ENCODE results near the gene AFG1L. TPM values are rescaled to one million over a fixed set of nuclear protein-coding genes. Genes with fewer than 3 reads are reported as not detected.
A peak's percentile ranks its signal among the peaks of the same experiment; 100 is the strongest.

AFG1L gene
- total and polyA plus RNA-seq, 2 experiments from 2014 or later = 9.4 to 9.7 TPM

GRCh38 chr6:108564178-108564577, 269.3 kb downstream of the AFG1L start:
- no peaks in the 10 kb centered on the region for H3K27me3 ChIP-seq
- H3K4me1 ChIP-seq (ENCODE audit: insufficient read depth) = peaks cover 27% of the 10 kb centered on the region
- H4K20me1 ChIP-seq (ENCODE audit: insufficient read depth, poor library complexity, severe bottlenecking) = peaks cover 72% of the 10 kb centered on the region
- whole genome bisulfite sequencing (ENCODE audit: low lambda C conversion rate, missing lambda C conversion rate) = 72% methylated on average over 3 of the region's 3 CpGs
- peak overlapping the region; percentile 24 for H3K27ac ChIP-seq
- H3K79me2 ChIP-seq = peaks cover 74% of the 10 kb centered on the region
- no peak overlapping the region for H2AFZ ChIP-seq
- H3K36me3 ChIP-seq (replicated peaks; ENCODE audit: insufficient read depth, low read depth) = no peaks in the 10 kb centered on the region
- no peaks in the 10 kb centered on the region for H3K9me3 ChIP-seq (ENCODE audit: low read depth)
- H3K4me3 ChIP-seq = peak overlapping the region; percentile 75
- no peak for DNase-seq (ENCODE audit: low spot score)
- no peaks in the 10 kb centered on the region for H3K9me2 ChIP-seq (replicated peaks; ENCODE audit: insufficient read depth)
- no peak for TF ChIP-seq CTCF (IDR thresholded peaks at IDR 0.05; ENCODE audit: poor library complexity)
- no peak for TF ChIP-seq EZH2phosphoT487 (IDR thresholded peaks at IDR 0.05; ENCODE audit: low read depth, severe bottlenecking, unreplicated experiment)
- no peak for TF ChIP-seq EZH2 (IDR thresholded peaks at IDR 0.05; ENCODE audit: borderline replicate concordance)
- peak overlapping the region; percentile 89 for H3K4me2 ChIP-seq

- H3K4me3 ChIP-seq = no peak overlapping the region
- H3K9me3 ChIP-seq (ENCODE audit: low read depth) = no peaks in the 10 kb centered on the region
- no peaks in the 10 kb centered on the region for H3K9me2 ChIP-seq (replicated peaks; ENCODE audit: insufficient read depth)
- peaks cover 85% of the 10 kb centered on the region for H3K79me2 ChIP-seq
- 70% methylated on average over 4 of the region's 4 CpGs for WGBS (ENCODE audit: low lambda C conversion rate, missing lambda C conversion rate)
- H3K36me3 ChIP-seq (replicated peaks; ENCODE audit: insufficient read depth, low read depth) = no peaks in the 10 kb centered on the region
- peaks cover 81% of the 10 kb centered on the region for H4K20me1 ChIP-seq (ENCODE audit: insufficient read depth, poor library complexity, severe bottlenecking)
- peak overlapping the region; percentile 89 for H3K4me2 ChIP-seq
- H3K27me3 ChIP-seq = no peaks in the 10 kb centered on the region
- no peak for DNase-seq (ENCODE audit: low spot score)
- H2AFZ ChIP-seq = no peak overlapping the region
- peaks cover 27% of the 10 kb centered on the region for H3K4me1 ChIP-seq (ENCODE audit: insufficient read depth)
- no peak for TF ChIP-seq EZH2 (IDR thresholded peaks at IDR 0.05; ENCODE audit: borderline replicate concordance)
- peak overlapping the region; percentile 18 for H3K27ac ChIP-seq
Measured at GRCh38 chr6:108565091-108565766, 270.4 kb downstream of the AFG1L start.

- Histone ChIP-seq H3K4me1 (ENCODE audit: insufficient read depth) (peaks cover 27% of the 10 kb centered on the region), H3K27ac (peak overlapping the region; percentile 18), H3K4me2 (peak overlapping the region; percentile 89), H3K4me3 (no peak overlapping the region), H3K36me3 (replicated peaks; ENCODE audit: insufficient read depth, low read depth) (no peaks in the 10 kb centered on the region), H2AFZ (no peak overlapping the region), H3K9me3 (ENCODE audit: low read depth) (no peaks in the 10 kb centered on the region), H3K79me2 (peaks cover 91% of the 10 kb centered on the region), H3K9me2 (replicated peaks; ENCODE audit: insufficient read depth) (no peaks in the 10 kb centered on the region), H4K20me1 (ENCODE audit: insufficient read depth, poor library complexity, severe bottlenecking) (peaks cover 87% of the 10 kb centered on the region), H3K27me3 (no peaks in the 10 kb centered on the region)
- no peak for TF ChIP-seq EZH2phosphoT487 (IDR thresholded peaks at IDR 0.05; ENCODE audit: low read depth, severe bottlenecking, unreplicated experiment)
- TF ChIP-seq CTCF (IDR thresholded peaks at IDR 0.05; ENCODE audit: poor library complexity) = peak; percentile 11
- WGBS (ENCODE audit: low lambda C conversion rate, missing lambda C conversion rate) = 47% methylated on average over 4 of the region's 4 CpGs
- DNase-seq (ENCODE audit: low spot score) = no peak
Measured at GRCh38 chr6:108565893-108566292, 271.0 kb downstream of the AFG1L start.

- Histone ChIP-seq H3K27me3 (no peaks in the 10 kb centered on the region), H4K20me1 (ENCODE audit: insufficient read depth, poor library complexity, severe bottlenecking) (peaks cover 91% of the 10 kb centered on the region), H3K36me3 (replicated peaks; ENCODE audit: insufficient read depth, low read depth) (no peaks in the 10 kb centered on the region), H3K79me2 (peaks cover 96% of the 10 kb centered on the region), H2AFZ (no peak overlapping the region), H3K27ac (peak overlapping the region; percentile 18), H3K4me3 (no peak overlapping the region), H3K4me2 (peak overlapping the region; percentile 89), H3K4me1 (ENCODE audit: insufficient read depth) (peaks cover 27% of the 10 kb centered on the region), H3K9me3 (ENCODE audit: low read depth) (no peaks in the 10 kb centered on the region), H3K9me2 (replicated peaks; ENCODE audit: insufficient read depth) (no peaks in the 10 kb centered on the region)
- TF ChIP-seq EZH2phosphoT487 (IDR thresholded peaks at IDR 0.05; ENCODE audit: low read depth, severe bottlenecking, unreplicated experiment) (no peak), EZH2 (IDR thresholded peaks at IDR 0.05; ENCODE audit: borderline replicate concordance) (no peak), CTCF (IDR thresholded peaks at IDR 0.05; ENCODE audit: poor library complexity) (no peak)
- no peak for DNase-seq (ENCODE audit: low spot score)
Measured at GRCh38 chr6:108566406-108566805, 271.6 kb downstream of the AFG1L start.
